ENCODE data around the gene FILIP1L. TPM values are rescaled to one million over a fixed set of nuclear protein-coding genes. Genes with fewer than 3 reads are reported as not detected.

Gene FILIP1L
- total RNA-seq, 2 experiments from 2014 or later: 0.25 to 0.44 TPM

- Mint-ChIP-seq H3K27me3 (no peaks in the 10 kb centered on the region), H3K4me1 (no peaks in the 10 kb centered on the region), H3K27ac (no peak overlapping the region), H3K4me3 (no peak overlapping the region), H3K9me3 (no peaks in the 10 kb centered on the region), H3K36me3 (ENCODE audit: low read depth) (peaks cover 2% of the 10 kb centered on the region)
- POLR2A ChIA-PET: no interaction called here
- DNase-seq: no peak
- CTCF ChIA-PET: no interaction called here
Measured at GRCh38 chr3:100120693-100121092, 6.4 kb upstream of the FILIP1L start.

GRCh38 chr3:100120012-100120411, 5.7 kb upstream of the FILIP1L start:
- no peak for DNase-seq
- H3K27ac Mint-ChIP-seq: no peak overlapping the region
- no peaks in the 10 kb centered on the region for H3K9me3 Mint-ChIP-seq
- POLR2A ChIA-PET: no interaction called here
- H3K27me3 Mint-ChIP-seq: no peaks in the 10 kb centered on the region
- CTCF ChIA-PET: interaction anchor here (1.5 kb wide), 1 partner anchor 16 kb away, joined by 3 read pairs; no protein-coding TSS in a partner anchor
- H3K4me1 Mint-ChIP-seq: no peaks in the 10 kb centered on the region
- H3K36me3 Mint-ChIP-seq (ENCODE audit: low read depth): peaks cover 2% of the 10 kb centered on the region
- H3K4me3 Mint-ChIP-seq: no peak overlapping the region

GRCh38 chr3:100117093-100117492, 2.8 kb upstream of the FILIP1L start:
- Mint-ChIP-seq H3K27me3 (no peaks in the 10 kb centered on the region), H3K9me3 (no peaks in the 10 kb centered on the region), H3K4me3 (no peak overlapping the region), H3K36me3 (ENCODE audit: low read depth) (no peaks in the 10 kb centered on the region), H3K4me1 (no peaks in the 10 kb centered on the region), H3K27ac (no peak overlapping the region)
- no peak for DNase-seq
- POLR2A ChIA-PET: no interaction called here
- CTCF ChIA-PET: no interaction called here

DNA sequence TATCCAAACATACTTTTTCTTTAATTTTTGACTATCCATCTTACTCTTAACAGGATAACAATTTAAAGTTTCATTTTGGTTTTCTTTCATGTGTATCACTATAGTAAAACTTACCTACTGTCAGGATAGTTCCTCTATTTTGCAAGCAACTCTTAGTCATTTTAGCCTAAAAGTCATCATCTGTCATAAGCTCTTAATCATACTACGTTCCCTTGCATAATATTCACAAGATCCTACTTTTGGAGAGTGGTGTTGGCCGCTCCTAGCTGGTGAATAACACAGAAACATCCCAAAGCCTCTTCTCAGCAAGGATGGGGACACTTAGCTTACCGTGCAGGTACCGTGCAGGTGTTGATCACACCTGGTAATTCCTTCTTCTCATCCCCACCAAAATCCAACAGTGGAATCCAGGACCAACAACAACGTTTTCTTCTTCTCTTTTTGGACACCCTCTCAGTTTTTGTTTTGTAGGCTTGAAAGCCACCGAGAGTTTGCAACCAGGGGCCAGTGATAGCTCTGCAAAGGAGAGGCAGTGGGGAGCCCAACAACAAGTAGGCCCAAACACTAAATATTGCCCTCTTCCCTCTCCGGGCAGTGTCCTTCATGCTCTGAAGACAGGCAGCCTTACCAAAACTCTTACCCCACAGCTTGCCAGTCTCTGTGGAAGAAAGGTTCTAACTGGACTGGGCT, 433 bp downstream of the FILIP1L start:
- no peaks in the 10 kb centered on the region for H3K27me3 Mint-ChIP-seq
- POLR2A ChIA-PET: no interaction called here
- no peaks in the 10 kb centered on the region for H3K9me3 Mint-ChIP-seq
- H3K4me3 Mint-ChIP-seq: no peak overlapping the region
- no peak for DNase-seq
- no peak overlapping the region for H3K27ac Mint-ChIP-seq
- no peaks in the 10 kb centered on the region for H3K4me1 Mint-ChIP-seq
- CTCF ChIA-PET: interaction anchor here (1.4 to 1.9 kb wide), 2 partner anchors 8 to 12 kb away, joined by 3 to 5 read pairs; no protein-coding TSS in a partner anchor
- peaks cover 5% of the 10 kb centered on the region for H3K36me3 Mint-ChIP-seq (ENCODE audit: low read depth)

GRCh38 chr3:100111728-100112127, 2.6 kb downstream of the FILIP1L start:
- peaks cover 8% of the 10 kb centered on the region for H3K36me3 Mint-ChIP-seq (ENCODE audit: low read depth)
- no peaks in the 10 kb centered on the region for H3K27me3 Mint-ChIP-seq
- H3K9me3 Mint-ChIP-seq: no peaks in the 10 kb centered on the region
- no peak for DNase-seq
- CTCF ChIA-PET: interaction anchor here (1.7 to 2.0 kb wide), 2 partner anchors 18 to 20 kb away, joined by 5 to 7 read pairs; no protein-coding TSS in a partner anchor
- no peak overlapping the region for H3K27ac Mint-ChIP-seq
- peaks cover 8% of the 10 kb centered on the region for H3K4me1 Mint-ChIP-seq
- POLR2A ChIA-PET: no interaction called here
- no peak overlapping the region for H3K4me3 Mint-ChIP-seq

GRCh38 chr3:100110162-100110561, 4.1 kb downstream of the FILIP1L start:
- peaks cover 24% of the 10 kb centered on the region for H3K4me1 Mint-ChIP-seq
- H3K4me3 Mint-ChIP-seq: no peak overlapping the region
- POLR2A ChIA-PET: no interaction called here
- H3K27me3 Mint-ChIP-seq: no peaks in the 10 kb centered on the region
- CTCF ChIA-PET: interaction anchor here (0.9 to 2.0 kb wide), 6 partner anchors 10 to 41 kb away, joined by 3 to 7 read pairs (median 4); no protein-coding TSS in a partner anchor
- no peak for DNase-seq
- H3K27ac Mint-ChIP-seq: no peak overlapping the region
- peaks cover under 1% of the 10 kb centered on the region for H3K9me3 Mint-ChIP-seq
- peaks cover 17% of the 10 kb centered on the region for H3K36me3 Mint-ChIP-seq (ENCODE audit: low read depth)

GRCh38 chr3:100108464-100109079, 5.7 kb downstream of the FILIP1L start:
- Mint-ChIP-seq H3K4me1 (peaks cover 35% of the 10 kb centered on the region), H3K27me3 (no peaks in the 10 kb centered on the region), H3K27ac (no peak overlapping the region), H3K36me3 (ENCODE audit: low read depth) (peaks cover 22% of the 10 kb centered on the region), H3K9me3 (peaks cover 6% of the 10 kb centered on the region), H3K4me3 (no peak overlapping the region)
- no peak for DNase-seq
- CTCF ChIA-PET: no interaction called here
- POLR2A ChIA-PET: no interaction called here

DNA sequence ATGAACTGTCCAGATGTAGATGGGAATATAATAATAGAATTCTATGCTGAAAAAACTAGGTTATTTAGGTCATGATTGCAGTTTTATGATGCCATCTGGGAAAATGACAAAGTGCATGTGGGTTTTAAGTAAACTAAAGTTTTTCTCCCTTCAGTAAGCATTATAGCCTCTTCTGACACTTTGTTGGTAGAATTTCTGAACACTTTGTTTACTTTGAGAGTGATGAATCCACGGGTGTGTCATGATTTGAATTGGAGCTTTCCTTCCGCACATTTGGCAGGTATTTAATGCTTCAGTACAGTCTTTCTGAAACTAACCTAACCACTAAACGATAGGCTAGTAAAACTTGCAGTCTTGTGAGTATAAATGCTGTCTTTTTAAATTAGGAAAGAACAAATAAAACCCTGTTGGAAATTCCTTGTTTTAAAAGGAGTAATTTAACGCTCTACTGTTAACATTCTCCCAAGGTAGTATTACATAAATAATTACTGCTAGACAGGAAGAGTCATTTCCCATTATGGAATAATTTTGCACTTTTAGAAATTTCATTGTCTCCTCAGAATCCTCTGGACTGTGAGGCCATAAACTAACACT, 7.0 kb downstream of the FILIP1L start:
- H3K9me3 Mint-ChIP-seq: peaks cover 6% of the 10 kb centered on the region
- peaks cover 26% of the 10 kb centered on the region for H3K36me3 Mint-ChIP-seq (ENCODE audit: low read depth)
- ChIA-PET CTCF (interaction anchor here (1.0 to 2.5 kb wide), 2 partner anchors 27 to 147 kb away, joined by 3 to 7 read pairs; no protein-coding TSS in a partner anchor), POLR2A (no interaction called here)
- no peak for DNase-seq
- no peaks in the 10 kb centered on the region for H3K27me3 Mint-ChIP-seq
- H3K4me1 Mint-ChIP-seq: peaks cover 37% of the 10 kb centered on the region
- H3K4me3 Mint-ChIP-seq: no peak overlapping the region
- no peak overlapping the region for H3K27ac Mint-ChIP-seq

- CTCF ChIA-PET: interaction anchor here (1.0 to 4.0 kb wide), 5 partner anchors 7 to 147 kb away, joined by 3 to 25 read pairs (median 3); partner anchors contain the start of gene FILIP1L
- Mint-ChIP-seq H3K4me3 (no peak overlapping the region), H3K4me1 (peaks cover 37% of the 10 kb centered on the region), H3K36me3 (ENCODE audit: low read depth) (peaks cover 26% of the 10 kb centered on the region), H3K9me3 (peaks cover 6% of the 10 kb centered on the region), H3K27ac (no peak overlapping the region), H3K27me3 (no peaks in the 10 kb centered on the region)
- DNase-seq: no peak
- POLR2A ChIA-PET: no interaction called here
Measured at GRCh38 chr3:100106531-100107141, 7.7 kb downstream of the FILIP1L start.

DNA sequence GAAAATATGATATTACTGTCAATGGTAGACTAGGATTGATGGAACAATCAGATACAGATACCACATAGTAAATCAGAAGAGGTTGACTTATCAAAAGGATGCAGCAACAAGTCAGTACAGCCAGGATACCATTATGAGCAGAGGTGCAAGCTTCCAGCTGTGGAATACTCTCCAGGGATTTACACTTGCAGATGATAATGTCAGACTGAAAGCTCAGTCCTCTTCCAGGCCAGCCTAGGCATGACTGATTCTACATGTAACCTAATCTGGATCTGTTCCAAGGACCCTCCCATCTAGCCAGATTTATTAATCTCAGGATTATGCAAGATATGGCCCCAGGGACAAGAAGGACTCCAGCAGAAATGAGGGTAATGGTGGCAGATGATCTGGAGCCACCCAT, 8.2 kb downstream of the FILIP1L start:
- no peaks in the 10 kb centered on the region for H3K27me3 Mint-ChIP-seq
- no peak for DNase-seq
- peaks cover 37% of the 10 kb centered on the region for H3K4me1 Mint-ChIP-seq
- peak overlapping the region; percentile 82 for H3K27ac Mint-ChIP-seq
- POLR2A ChIA-PET: no interaction called here
- H3K4me3 Mint-ChIP-seq: no peak overlapping the region
- CTCF ChIA-PET: interaction anchor here (1.0 to 4.0 kb wide), 6 partner anchors 8 to 50 kb away, joined by 3 to 25 read pairs (median 3); partner anchors contain the start of gene FILIP1L
- peaks cover 28% of the 10 kb centered on the region for H3K36me3 Mint-ChIP-seq (ENCODE audit: low read depth)
- H3K9me3 Mint-ChIP-seq: peaks cover 7% of the 10 kb centered on the region

- H3K36me3 Mint-ChIP-seq (ENCODE audit: low read depth): peaks cover 28% of the 10 kb centered on the region
- H3K9me3 Mint-ChIP-seq: peaks cover 8% of the 10 kb centered on the region
- no peak for DNase-seq
- peak overlapping the region; percentile 82 for H3K27ac Mint-ChIP-seq
- ChIA-PET POLR2A (no interaction called here), CTCF (interaction anchor here (1.0 to 4.0 kb wide), 7 partner anchors 8 to 50 kb away, joined by 3 to 25 read pairs (median 3); partner anchors contain the start of gene FILIP1L)
- no peaks in the 10 kb centered on the region for H3K27me3 Mint-ChIP-seq
- H3K4me3 Mint-ChIP-seq: no peak overlapping the region
- peaks cover 37% of the 10 kb centered on the region for H3K4me1 Mint-ChIP-seq
Measured at GRCh38 chr3:100105501-100105900, 8.8 kb downstream of the FILIP1L start.

- POLR2A ChIA-PET: no interaction called here
- no peaks in the 10 kb centered on the region for H3K27me3 Mint-ChIP-seq
- H3K36me3 Mint-ChIP-seq (ENCODE audit: low read depth): peaks cover 25% of the 10 kb centered on the region
- CTCF ChIA-PET: interaction anchor here (0.9 to 4.0 kb wide), 6 partner anchors 11 to 101 kb away, joined by 3 to 25 read pairs (median 3); no protein-coding TSS in a partner anchor
- peaks cover 37% of the 10 kb centered on the region for H3K4me1 Mint-ChIP-seq
- no peak for DNase-seq
- peaks cover 8% of the 10 kb centered on the region for H3K9me3 Mint-ChIP-seq
- H3K27ac Mint-ChIP-seq: peak overlapping the region; percentile 82
- H3K4me3 Mint-ChIP-seq: no peak overlapping the region
Measured at GRCh38 chr3:100104817-100105413, 9.4 kb downstream of the FILIP1L start.
